GM21576 (cell line): Measurements from ENCODE around the gene HLA-DQB2.
"Not testable (repeated sequence)": the region's sequence is repeated elsewhere in the genome, so short reads cannot be mapped to it uniquely, and the experiment has no call there.

ENCODE experiments used
- ATAC-seq: cut with Tn5 transposase; IDR thresholded peaks from one replicate; pipeline ENCODE4 v1.9.1; 2021; ENCODE audit warnings: mild to moderate bottlenecking, moderate library complexity; ENCODE audit not compliant: unreplicated experiment

HLA-DQB2 gene

DNA sequence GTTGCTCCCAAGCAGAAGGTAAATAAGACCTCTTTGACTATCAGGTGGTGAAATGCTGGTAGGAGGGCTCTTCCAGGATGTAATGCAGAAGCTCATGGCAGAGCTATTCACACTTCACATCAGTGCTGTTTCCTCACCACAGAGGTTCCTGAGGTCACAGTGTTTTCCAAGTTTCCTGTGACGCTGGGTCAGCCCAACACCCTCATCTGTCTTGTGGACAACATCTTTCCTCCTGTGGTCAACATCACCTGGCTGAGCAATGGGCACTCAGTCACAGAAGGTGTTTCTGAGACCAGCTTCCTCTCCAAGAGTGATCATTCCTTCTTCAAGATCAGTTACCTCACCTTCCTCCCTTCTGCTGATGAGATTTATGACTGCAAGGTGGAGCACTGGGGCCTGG lies 17.7 kb downstream of the HLA-DQB2 start:
- ATAC-seq: not testable (repeated sequence)

DNA sequence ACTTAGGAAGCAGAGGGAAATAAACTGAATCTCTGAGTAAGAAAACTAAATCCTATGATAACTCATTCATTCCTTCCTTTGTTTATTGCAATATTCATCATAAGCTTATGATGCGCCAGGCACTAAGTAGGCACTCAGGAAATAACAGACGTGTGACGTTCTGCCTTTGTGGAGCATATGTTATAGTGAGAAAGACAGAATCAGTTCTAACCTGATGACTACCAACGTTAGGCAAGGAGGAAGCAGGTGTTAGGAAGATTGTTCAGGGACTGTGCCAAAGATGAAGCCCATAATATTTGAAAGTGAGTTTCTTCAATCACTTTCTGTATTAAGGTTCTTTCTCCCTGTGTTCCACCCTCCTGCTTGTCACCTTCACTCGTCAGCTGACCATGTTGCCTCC lies 18.6 kb downstream of the HLA-DQB2 start:
- no peak for ATAC-seq

DNA sequence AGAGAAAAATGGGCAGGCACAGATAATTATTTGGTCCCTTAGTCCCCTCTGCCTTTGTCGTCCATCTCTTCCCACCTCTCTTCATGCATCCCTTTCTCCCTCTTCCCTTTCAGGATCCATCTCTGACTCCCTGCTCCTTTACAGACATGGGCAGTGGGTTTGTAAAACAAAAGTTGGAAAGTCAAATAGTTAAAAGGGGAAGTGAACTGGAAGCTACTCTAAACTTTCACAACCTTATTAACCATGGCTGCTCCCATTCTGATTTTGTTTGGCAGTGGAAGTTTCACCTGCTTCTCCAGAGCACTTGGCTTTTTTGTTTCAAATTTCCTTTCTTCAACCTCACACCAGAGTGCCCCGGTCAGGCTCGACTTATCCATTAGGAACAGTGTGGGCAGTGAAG lies 21.0 kb downstream of the HLA-DQB2 start:
- no peak for ATAC-seq

DNA sequence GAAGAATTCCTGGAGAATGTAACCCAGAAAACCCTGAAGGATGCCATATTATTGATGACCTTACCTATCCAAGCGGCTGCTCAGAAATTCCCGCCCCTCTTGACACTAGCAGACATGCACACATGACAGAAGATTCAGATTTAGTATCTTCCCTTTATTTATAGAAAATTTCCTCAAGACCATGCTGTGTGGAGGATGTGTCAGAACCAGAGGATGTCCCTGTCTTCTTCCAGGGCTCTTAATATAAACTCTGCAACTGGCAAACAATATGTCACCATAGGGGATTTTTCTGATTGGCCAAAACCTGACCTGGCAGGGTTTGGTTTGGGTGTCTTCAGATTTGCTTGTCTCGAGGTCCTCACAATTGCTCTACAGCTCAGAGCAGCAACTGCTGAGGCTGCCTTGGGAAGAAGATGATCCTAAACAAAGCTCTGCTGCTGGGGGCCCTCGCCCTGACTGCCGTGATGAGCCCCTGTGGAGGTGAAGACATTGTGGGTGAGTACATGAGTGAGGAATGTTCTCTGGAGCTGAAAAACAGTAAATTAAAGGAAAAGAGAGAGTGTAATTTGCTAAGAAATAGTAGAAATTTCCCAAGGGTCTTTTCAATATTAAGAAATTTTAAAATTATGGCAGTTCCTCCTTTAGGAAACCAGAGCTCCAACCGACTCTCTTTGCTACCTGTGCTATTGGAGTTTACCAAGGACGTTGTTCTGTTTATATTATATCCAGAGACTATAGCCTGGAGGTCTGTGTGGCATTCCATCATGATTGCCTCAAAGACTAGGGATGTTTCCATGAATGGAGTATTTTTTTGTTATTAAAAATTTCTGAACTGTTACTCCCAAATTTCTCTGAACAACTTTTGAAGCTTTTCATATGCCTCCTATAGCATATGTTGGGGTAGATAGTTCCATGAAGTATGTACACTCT lies 22.0 kb downstream of the HLA-DQB2 start, which contains the start of gene HLA-DQA2:
Gene HLA-DQA2, plus strand, starts transcription at position 361 of the 930 bp plus-strand sequence. Its CDS starts 53 bp downstream, at position 414.
- no peak for ATAC-seq

DNA sequence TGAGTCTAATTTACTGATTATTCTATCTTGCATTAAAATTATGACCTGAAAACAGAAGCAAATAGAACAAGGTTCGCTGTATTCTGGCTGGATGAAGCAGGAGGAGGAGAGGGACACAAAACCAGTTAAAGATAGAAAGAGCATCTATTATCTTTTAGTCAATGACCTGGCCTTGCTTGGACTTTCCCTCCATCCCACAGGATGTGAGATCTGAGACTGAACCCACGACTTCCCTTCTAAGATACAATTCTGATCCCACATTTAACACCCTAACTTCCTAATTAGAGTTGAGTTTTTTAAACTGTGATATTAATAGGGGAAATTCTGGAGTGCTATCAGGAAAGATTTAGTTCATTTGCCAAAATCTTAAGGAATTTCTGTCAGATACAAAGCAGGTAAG lies 25.2 kb downstream of the HLA-DQB2 start:
- ATAC-seq: no peak

DNA sequence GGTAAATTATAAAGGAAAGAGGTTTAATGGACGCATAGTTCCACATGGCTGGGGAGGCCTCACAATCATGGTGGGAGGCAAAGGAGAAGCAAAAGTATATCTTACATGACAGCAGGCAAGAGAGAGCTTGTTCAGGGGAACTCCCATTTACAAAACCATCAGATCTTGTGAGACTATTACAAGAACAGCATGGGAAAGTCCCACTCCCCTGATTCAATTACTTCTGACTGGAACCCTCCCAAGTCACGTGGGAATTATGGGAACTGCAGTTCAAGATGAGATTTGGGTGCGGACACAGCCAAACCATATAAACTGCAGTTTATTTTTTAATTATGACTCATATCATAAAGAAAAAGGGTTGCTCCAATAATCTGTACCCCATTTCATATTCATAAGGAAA lies 44.5 kb downstream of the HLA-DQB2 start:
- no peak for ATAC-seq

DNA sequence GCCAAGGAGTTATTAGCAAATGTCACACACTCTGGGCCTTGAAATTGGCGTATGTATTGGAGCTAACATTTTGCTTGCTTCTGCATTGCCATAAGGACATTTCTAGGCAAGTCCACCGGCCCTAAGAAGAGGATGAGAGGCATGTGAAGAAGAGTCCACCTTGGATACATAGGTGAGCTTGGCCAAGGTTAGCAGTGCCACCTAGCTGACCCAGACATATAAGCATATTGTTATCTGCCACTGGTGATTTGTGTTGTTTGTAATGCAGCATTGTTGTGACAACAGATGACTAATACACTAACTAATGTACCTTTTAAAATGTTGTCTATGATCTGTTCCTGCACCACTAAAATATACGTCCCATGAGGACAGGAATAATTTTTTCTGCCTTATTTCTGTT lies 46.9 kb downstream of the HLA-DQB2 start:
- no peak for ATAC-seq

DNA sequence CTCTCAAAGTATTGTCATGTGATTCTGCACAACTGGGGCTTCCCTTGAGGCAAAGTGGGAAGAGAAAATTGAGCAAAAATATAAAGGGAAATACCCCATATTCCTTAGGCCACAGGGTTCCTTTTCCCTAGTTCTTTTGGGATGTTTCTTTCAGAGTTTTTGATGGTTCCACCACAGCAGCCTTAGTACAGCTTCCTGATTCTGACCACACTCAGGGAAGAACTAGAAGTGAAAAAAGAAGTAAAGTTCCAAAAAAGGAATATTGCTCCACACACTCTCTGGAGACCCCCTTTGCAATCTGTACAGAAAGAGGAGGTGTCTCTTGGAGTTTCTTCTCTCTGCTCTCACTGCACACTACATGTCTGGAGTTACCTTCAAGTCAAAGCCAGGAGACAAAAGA lies 50.1 kb downstream of the HLA-DQB2 start:
- no peak for ATAC-seq

DNA sequence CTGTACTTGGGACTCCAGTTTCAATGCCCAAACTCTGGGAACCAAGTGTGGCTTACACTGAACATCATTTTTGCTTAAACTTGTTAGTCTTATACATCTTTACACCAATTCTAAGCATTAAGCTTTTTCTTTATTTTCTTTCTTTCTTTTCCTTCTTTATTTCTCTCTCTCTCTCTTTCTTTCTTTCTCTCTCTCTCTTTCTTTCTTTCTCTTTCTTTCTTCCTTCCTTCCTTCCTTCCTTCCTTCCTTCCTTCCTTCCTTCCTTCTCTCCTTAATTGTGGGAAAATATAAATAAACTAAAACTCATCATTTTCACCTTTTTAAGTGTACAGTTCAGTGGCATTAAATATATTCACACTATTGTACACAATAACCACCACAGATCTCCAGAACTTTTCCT lies 53.7 kb downstream of the HLA-DQB2 start:
- no peak for ATAC-seq
